NCI-H2029 (cell line): Measurements from ENCODE around the gene GTF2H3.
"Not testable (repeated sequence)": the region's sequence is repeated elsewhere in the genome, so short reads cannot be mapped to it uniquely, and the experiment has no call there.

Source experiments
- DNase-seq: peaks from one replicate; lab custom pipeline; 2025; lab: John Stamatoyannopoulos, UW

GTF2H3 gene

DNA sequence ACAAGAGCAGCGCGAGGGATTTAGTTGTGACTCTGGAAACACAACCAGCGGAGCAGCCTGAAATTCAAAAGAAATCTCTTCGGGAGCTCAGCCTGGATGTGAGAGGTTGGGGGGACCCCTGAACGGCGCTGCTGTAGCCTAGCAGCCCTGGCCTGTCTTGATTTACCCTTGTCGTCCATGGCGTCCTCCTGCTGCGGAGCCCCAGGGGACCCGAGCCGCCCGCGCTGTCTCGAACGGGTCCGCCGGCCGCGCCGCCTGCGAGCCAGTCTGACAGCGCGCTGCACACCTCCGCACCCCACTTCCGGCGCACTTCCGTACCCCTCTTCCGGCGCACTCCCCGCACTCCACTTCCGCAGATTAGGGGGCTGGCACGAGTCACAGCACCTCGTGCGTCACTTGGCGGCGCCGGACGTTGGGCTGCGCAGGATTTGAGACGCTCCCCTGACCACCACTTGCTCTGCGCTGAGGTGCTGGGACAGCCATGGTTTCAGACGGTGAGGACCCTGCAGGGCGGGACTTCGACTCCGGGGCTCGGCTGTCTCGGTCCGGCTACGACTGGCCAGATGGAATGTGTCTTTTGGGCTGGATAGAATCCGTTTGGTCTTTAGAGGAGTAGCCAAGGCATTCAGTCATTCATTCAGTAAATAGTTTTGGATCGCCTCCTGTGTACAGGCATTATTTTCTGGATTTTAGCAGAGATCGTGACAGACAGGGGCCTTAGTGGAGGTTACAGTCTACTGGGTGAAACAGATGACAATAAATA, at the start of gene GTF2H3, which contains the start of gene EIF2B1:
Gene GTF2H3, plus strand, starts transcription at position 451 of the 763 bp plus-strand sequence. Its CDS starts 31 bp downstream, at position 482.
Gene EIF2B1, minus strand, starts transcription at position 308 of the 763 bp plus-strand sequence. Its CDS starts 129 bp downstream, at position 179.
- DNase-seq = peak; percentile 95

DNA sequence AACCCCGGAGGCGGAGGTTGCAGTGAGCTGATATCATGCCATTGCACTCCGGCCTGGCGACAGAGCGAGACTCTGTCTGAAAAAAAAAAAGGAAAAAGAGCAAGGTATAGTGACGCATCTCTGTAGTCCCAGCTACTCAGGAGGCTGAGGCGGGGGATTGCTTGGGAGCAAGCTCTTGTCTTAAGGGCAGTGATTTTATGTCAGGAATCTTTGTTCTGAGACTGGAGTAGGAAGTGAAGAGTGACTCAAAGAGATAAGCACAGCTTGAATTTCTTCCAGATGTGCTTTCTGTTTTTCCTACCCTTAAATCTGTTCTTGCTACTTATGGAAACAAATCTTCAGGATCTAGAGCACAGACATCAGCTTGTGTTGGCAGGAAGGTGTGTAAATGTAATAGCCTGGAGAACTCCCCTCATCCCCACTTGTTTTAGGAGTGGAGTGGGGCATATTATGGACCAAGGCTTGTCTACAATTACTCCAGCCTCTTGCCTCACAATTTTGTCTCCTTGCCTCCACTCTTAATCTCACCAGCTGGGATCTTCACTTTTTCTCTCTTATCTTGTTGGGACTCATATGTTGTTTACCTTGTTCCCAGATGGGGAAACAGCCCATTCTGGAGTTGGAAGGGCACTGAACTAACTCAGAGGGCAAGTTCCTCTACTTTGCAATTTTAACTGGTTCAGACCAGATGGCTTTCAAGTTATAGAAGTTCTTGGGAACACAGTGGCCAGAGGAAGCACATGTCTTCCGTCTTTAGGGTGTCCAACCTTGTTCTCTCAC, 41.7 kb upstream of the GTF2H3 start:
- no peak for DNase-seq

DNA sequence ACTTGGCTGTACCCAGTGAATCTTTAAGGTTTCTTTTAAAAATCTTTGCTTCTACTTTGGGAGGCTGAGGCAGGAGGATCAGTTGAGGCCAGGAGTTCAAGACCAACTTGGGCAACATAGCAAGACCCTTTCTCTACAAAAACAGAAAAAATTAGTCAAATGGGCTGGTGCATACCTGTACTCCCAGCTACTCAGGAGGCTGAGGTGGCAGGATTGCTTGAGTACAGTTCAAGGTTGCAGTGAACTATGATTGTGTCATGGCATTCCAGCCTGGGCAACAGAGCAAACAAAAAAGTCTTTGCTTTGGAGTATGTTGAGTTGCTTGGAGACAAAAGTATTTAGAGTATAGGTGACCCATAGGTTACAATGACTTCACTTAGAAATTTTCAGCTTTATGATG, 37.9 kb upstream of the GTF2H3 start:
- DNase-seq = no peak

- DNase-seq = no peak
Measured at GRCh38 chr12:123597100-123597499, 36.5 kb upstream of the GTF2H3 start.

DNA sequence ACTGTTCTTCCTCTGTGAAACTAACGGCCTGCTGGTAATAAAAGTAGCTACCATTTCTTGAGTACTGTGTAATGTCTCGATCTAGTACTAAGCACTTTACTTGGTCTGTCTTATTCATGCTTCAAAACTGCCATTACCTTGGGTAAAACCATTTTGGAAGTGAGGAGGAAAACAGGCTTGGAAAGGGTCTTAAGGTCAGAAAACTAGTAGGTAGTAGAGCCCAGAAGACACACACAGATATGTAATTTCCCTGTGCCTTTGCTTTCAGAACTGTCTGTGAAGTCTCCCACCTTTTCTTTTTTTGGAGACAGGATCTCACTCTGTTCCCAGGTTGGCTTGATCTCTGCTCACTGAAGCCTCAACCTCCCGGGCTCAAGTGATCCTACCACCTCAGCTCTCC, 35.1 kb upstream of the GTF2H3 start:
- no peak for DNase-seq

DNA sequence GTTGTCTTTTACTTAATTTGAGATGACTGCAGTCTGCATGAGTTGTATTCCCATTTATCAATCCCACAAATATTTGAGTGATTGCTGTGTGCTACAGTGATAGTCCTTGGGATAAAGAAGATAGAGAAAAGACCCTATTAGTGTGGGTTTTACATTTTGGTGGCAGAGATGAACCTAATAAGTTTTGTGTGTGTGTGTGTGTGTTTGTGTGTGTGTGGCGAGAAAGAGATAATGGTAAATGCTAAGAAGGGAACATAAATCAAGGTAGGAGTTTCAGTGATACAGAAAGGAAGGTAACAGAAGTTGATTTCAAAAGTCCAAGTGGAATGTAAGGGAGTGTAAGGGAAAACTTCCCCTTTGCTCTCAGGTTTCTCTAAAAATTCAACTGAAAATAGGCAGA, 34.3 kb upstream of the GTF2H3 start:
- DNase-seq = no peak

DNA sequence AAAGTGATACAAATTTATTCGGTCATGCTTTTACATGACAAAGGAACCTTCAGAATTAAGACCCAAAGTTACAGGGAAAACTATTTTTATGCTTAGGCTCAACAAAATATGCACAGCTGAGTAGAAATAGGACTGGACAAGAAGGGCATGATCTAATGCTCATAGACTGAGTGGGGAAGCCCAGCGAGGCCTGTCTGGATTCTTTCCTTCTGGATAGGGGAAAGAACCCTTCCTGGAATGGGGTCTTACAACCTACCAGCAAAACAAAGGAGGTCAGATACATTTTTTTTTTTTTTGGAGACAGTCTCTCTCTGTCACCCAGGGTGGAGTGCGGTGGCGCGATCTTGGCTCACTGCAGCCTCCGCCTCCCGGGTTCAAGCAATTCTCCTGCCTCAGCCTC, 33.9 kb upstream of the GTF2H3 start:
- no peak for DNase-seq

DNA sequence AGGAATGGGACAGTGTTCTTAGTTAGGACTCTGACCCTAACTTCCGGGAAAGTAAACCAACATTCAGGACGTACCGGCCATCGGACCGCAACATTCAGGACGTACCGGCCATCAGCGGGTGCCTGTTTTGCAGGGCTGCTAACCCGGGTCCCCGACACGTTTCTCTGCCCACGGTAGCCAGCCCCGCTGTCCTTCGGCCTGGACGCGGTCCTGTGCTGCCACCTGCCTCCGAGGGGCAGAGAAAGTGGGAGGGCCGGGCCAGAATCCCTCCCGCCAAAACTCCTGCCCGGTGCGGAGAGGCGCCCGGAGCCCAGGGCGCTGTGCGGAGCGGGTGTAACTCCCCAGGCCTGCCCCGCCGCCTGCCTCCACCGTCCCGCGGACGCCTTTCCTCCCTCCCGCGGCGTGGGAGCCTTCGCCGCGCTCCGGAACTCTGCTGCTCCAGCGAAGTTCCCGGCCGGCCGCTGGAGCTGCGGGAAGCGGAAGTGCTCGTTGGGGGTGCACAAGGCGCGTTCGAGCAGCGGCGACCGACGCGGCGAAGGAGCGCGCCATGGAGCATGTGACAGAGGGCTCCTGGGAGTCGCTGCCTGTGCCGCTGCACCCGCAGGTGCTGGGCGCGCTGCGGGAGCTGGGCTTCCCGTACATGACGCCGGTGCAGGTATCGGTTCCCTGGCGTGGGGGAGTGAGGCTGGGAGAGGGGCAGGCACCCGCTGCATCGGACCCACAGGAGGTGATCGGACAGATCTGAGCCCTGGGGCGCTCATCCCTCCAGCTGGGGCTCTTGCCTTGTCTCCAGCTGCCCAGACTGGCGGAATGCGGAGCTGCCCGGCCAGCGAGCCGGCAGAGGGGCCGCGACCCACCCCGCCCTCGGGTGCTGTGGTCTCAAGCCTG, 31.8 kb upstream of the GTF2H3 start, which contains the start of gene DDX55:
Gene DDX55, plus strand, starts transcription at position 498 of the 888 bp plus-strand sequence. Its CDS starts 50 bp downstream, at position 548.
- peak; percentile 82 for DNase-seq

DNA sequence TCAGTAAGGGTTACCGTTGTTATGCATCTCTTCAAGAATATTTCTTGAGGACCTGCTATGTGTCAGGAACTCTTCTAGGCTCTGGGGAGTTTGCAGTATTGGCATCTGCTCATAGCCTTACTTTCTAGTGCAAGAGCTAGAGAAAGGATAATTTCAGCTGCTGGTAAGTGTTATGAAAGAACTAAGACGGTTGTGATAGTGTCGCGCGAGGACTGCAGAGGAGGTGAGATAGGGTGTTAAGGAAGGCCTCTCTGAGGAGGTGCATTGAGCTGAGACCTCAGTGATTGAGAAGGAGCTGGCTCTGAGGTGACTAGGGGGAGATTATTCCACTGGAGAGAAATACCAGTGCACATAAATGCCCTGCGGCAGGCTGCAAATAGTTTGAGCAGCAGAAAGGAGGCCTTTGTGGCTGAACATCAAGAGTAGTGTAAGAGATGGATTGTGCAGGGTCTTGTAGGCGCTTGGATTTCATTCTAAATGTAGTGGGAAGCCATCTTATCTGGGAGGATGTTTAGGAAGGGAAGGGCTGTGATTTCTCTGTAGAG, 30.9 kb upstream of the GTF2H3 start:
- DNase-seq = no peak

DNA sequence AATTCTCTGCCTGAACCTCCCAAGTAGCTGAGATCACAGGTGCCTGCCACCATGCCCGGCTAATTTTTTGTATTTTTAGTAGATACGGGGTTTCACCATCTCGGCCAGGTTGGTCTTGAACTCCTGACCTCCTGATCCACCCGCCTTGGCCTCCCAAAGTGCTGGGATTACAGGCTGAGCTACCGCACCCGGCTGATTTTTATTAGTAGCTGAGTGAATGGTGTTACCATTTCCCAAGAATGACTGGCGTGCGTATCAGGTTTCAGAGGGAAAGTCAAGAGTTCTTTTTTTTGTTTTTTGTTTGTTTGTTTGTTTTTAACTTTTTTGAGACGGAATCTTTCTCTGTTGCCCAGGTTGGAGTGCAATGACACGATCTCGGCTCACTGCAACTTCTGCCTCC, 30.1 kb upstream of the GTF2H3 start:
- not testable (repeated sequence) for DNase-seq

- DNase-seq = no peak
Measured at GRCh38 chr12:123607756-123608155, 25.9 kb upstream of the GTF2H3 start.

DNA sequence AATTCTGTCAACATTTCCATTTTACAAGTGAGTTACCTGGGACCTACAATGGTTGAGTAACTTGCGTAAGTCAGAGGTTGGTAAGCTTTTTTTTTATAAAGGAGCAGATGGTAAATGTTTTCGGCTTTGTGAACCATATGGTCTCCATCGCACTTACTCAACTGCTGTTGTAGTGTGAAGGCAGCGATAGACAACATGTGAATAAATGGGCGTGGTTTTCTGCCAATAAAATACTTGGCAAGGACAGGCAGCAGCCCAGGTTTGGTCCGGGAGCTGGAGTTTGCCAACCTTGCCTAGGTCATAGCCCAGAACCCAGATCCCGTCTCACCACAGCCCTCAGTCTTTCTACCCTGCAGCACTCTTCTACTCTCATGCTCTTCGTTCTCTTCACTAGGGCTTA, 25.4 kb upstream of the GTF2H3 start:
- no peak for DNase-seq

- no peak for DNase-seq
Measured at GRCh38 chr12:123614110-123614509, 19.5 kb upstream of the GTF2H3 start.

DNA sequence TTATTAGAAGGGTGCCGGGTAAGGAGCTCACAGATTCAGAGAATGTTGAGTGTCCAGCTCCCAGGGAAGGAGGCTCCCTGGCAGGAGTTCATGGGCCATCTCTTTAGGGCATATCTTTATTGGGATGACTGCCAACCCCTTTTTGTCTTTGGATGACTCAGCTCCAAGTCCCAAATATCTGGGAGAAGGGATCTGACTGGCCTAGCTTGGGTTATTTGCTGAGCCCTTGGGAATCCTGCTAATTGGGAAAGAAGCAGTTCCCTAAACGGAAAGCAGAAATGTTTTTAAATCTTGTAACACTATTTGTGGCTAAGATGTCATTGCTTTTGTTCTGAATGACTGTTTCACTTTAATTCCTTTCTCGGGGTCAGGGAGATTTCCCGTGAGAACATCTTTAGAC, 19.1 kb upstream of the GTF2H3 start:
- no peak for DNase-seq

- no peak for DNase-seq
Measured at GRCh38 chr12:123617144-123617543, 16.5 kb upstream of the GTF2H3 start.

GRCh38 chr12:123617580-123617979, 16.0 kb upstream of the GTF2H3 start:
- no peak for DNase-seq

DNA sequence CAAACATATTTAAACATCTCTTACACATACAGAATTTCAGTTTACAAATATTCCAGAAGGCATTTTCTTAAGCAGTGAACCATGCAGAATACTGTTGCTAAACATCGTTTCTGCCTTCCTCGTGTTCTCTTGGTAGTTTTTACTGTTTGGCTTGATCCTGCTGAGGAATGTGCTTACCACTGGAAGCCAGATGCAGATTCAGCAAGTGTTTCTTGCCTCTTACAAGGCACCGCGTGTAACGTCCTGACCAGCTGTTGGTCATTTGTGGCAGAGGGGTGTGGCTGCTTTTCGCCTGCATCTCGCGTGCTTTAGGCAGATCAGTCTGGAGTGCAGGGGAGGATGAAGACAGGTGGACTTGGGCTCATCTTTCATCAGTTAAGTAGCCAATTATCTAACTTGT, 12.5 kb upstream of the GTF2H3 start:
- DNase-seq = no peak

GRCh38 chr12:123621619-123622530, 11.8 kb upstream of the GTF2H3 start:
- DNase-seq = no peak

- no peak for DNase-seq
Measured at GRCh38 chr12:123634142-123634561, 523 bp downstream of the GTF2H3 start.

DNA sequence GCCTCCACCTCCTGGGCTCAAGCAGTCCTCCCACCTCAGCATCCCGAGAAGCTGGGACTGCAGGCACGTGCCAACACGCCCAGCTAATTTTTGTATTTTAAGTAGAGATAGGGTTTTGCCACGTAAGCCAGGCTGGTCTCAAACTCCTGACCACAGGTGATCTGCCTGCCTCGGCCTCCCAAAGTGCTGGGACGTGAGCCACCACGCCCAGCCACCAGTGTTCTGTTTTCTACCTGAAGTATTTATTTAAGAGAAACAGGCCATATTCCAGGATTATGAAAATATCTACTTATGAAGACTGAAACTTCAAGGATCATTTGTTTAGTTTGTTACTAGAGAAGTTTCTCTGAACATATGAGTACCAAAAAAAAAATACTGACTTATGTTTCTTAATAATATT, 10.3 kb downstream of the GTF2H3 start:
- no peak for DNase-seq

DNA sequence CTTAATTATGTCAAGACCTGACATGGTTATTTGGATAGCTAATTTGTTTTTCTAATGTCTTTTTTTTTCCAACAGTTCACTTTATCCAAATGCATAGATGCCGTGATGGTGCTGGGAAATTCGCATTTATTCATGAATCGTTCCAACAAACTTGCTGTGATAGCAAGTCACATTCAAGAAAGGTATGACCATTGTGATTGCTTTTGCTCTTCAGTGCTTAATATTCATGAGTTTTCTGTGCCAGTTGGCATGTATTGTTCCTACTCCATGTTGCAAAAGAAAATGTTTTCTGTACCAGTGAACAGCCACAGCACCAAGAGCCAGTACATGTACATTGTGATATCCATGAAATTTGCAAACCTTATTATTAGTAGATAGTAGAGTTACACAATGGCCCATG, 11.8 kb downstream of the GTF2H3 start:
- DNase-seq = no peak
